Stimulated activated CD8-positive, alpha-beta memory T cell treated with anti-CD3 and anti-CD28 coated beads, Interleukin-7, amount 100 ng/mL, for 1 hour (primary cell): Measurements from ENCODE around the gene DNAJC27.

Source experiments
- DNase-seq, 2 donors: peaks; one replicate each; pipeline ENCODE4 v3.0.0-alpha.2; 2020; ENCODE audit warnings: low read depth in 2 of 2

The DNAJC27 gene

GRCh38 chr2:24970483-24971285, 1.1 kb downstream of the DNAJC27 start:
- DNase-seq: no peak

GRCh38 chr2:24969784-24970183, 2.0 kb downstream of the DNAJC27 start:
- no peak for DNase-seq

- DNase-seq: no peak
Measured at GRCh38 chr2:24961903-24962302, 9.9 kb downstream of the DNAJC27 start.

- DNase-seq: no peak
Measured at GRCh38 chr2:24959761-24960160, 12.0 kb downstream of the DNAJC27 start.

DNA sequence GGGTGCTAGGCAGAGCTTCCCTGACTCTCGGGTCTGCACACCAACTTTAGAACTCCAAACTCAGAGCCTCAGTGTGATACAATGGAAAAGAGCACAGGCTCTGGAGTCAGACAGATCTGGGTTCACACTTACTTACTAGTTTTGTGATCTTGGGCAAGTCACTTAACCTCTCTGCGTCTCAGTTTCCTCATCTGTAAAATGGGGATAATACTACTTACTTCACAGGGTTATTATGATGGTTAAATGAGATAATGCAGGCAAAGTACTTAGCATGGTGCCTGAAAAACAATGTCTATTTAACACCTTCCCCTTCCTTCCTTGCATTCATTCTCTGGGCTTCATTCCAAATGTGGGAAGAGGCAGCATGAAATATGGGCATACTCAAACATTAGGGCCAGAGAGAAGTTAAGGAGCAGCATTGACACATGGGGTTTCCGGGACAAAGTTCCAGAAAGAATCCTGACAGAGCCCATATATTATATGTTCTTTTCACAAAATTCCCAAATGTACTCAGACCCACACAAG, 13.3 kb downstream of the DNAJC27 start:
- no peak for DNase-seq

- DNase-seq: no peak
Measured at GRCh38 chr2:24957976-24958375, 13.8 kb downstream of the DNAJC27 start.

DNA sequence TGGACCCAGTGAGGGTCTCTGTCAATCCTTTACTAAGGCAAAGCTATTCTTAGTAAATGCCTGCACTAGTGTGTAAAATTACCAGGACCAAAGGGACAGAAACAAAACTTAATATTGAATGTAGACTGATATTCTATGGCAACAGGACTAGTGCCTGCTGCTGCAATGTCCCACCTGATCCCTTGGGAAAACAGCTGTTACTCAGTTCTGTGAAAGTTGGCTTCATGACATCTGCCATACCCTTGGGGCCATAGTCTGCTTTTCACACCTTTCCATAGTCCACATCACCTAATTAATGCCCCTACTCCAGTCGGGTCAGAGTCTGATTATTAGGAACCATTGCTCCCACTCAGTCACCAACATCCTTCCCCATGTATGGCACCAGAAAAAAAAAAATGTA, 14.5 kb downstream of the DNAJC27 start:
- DNase-seq: no peak

DNA sequence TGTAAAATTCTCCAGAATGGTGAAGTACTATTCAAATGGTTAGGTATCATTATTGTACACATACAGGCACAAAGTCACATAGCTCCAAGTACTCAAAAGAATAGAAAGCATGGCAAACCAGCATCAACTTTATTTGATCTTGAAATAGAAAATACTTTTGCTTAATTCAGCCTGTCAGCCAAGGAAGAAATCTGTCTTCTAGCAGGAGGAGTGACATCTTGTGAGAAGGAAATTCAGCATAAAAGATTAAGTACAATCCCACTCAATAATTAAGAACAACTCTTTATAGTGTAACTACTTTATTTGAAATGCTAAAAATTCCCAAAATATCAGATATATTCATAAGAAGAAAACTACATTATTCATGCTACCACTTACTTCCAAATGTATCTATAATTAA, 15.8 kb downstream of the DNAJC27 start:
- DNase-seq: no peak

DNA sequence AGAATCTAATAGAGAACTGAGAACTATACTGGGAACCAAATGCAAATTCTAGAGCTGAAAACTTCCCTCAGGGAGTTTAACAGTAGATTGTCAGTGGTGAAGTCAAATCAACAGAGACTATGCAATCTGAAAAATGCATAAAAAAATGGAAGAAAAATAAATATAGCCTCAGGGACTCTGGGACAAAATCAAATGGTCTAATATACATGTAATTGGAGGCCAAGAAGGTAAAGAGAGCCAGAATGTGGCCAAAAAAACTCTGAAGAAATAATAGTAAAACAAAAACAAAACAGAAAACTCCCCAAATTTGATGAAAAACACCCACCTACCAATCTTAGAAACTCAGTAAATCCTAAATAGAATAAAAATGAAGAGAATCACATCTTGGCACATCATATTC, 16.5 kb downstream of the DNAJC27 start:
- no peak for DNase-seq

DNA sequence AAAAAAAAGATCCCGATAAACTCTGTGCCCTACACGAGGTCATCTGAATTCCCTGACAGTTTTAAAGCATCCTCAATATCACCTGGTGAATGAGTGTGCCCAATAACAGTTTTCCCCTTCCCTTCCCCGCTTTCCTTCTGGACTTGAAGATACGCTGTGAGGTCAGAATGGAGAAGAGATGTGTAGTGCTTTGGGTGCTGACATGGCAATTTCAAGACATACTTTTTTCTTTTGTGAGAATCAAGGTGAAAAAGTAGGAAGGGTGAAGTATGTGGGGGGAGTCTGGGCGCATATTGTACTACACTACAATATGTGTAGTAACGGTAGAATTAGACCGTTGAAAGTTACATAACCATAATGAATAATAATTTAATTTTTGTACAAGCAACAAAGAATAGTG, 21.7 kb downstream of the DNAJC27 start:
- no peak for DNase-seq

DNA sequence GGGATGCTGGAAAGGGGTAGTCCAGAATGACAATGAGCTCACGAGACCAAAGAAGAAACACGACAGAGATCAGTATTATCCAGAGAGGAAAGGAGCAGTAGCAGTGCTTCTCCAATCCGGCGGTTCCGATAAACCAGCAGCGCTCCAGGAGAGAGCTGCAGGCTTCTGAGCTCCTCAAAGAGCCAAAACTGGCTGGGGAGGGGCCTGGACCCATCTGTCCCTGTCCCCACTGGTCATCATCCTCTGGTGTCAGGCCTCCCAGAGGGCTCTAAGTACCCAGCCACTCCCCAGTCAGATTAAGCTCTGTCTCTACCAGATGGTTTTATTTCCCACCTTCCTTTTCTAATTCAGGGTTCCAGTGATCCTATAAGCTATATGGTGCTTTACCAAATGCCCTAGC, 23.2 kb downstream of the DNAJC27 start:
- DNase-seq: no peak

DNA sequence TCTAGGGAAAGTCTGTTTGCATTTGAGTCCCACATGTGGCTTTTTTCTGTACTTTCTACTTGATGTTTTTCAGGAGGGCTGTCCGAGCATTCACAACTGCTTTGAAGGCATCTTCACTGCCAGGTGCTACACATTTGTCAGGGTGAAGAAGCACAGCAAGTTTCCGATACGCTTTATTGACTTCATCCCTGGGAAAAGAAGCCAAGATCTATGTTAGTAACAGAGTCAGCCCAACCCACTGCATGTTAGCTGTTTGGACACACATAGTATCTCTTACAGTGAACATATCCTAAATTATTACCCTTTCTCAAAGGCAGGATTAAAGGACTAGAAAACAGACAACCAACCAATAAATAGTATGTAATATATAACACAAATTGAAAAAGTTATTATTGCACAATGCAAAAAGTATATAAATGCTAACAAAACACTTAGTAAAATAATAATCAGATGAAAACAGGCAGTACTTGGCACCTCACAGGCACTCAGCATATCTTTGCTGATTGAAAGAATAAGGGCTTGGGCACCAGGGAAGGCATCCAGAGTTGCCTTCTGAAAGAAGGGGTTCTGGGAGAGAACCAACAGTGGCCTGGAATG, 24.1 kb downstream of the DNAJC27 start:
- DNase-seq: no peak

DNA sequence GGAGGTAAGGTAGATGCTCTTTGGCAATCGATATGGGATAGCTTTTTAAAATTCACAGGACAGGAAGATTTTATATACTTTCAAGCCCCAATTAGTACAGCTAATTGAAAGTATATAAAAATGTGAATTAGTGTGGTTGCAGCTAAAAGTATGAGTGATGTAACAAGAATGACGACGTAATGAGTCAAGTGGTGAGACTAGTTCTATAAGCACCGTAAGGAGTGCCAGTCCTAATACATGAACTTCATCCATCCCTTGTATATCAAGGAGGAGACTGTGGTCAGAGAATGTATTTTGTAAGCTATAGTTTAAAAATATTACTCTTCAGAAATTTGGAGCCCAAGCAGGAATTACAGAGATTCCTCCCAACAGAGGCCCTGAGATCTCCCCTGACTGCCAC, 25.8 kb downstream of the DNAJC27 start:
- no peak for DNase-seq

- DNase-seq: no peak
Measured at GRCh38 chr2:24943427-24944053, 28.2 kb downstream of the DNAJC27 start.

GRCh38 chr2:24939353-24939752, 32.4 kb downstream of the DNAJC27 start:
- DNase-seq: no peak

DNA sequence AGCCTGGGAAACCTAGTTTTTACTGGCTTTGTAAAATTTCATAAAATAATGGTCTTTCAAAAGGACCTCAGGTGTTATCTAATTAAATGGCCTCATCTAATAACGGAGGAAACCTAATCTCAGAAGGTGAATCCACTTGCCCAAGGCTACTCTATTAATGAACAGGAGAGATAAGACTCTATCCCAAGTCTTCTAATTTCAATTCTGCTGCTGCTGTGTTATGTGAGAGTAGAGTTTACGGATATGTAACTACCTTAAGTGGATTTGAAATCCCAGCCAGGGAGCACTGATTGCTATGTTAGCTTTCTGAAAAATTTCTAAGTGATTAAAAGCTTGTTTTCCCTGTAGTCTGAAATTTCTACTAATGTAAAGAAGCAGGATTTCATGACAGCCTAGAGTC, 34.5 kb downstream of the DNAJC27 start:
- DNase-seq: no peak

GRCh38 chr2:24935145-24935544, 36.6 kb downstream of the DNAJC27 start:
- no peak for DNase-seq

DNA sequence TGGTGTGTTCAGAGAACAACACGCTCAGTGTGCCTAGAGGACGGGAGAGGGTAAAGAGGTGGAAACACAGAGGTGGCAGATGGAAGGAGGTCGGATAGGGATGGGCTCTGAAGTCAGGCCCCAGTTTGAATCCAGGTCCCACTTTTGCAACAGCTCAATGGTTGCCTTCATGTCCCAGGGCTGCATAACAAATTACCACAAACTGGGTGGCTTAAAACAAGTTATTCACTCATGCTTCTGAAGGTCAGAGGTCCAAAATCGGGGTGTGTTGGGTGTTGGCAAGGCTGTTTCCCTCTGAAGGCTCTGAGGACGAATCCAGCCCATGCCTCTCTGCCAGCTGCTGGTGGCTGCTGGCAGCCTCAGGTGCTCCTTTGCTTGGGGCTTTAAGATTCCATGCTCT, 39.0 kb downstream of the DNAJC27 start:
- DNase-seq: no peak

- no peak for DNase-seq
Measured at GRCh38 chr2:24930768-24931167, 41.0 kb downstream of the DNAJC27 start.

GRCh38 chr2:24929230-24929629, 42.5 kb downstream of the DNAJC27 start:
- no peak for DNase-seq

DNA sequence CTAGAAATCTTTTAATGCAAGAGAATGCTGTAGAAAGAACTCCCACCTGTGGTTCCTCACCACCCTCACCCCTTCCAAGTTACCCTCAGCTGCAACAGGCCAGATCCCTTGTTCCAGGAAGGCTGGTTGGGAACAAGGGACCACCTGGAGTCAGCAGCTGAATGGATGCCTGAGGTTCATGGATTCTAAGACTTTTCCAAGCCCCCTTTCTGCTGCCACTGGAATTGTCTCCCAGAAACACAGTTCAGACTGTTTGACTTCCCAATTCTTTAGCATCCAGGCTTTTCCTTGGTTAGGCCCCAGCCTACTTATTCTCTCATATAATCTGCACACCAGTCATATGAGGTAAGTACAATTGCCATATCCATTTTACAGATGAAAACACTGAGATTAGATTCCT, 43.7 kb downstream of the DNAJC27 start:
- no peak for DNase-seq

DNA sequence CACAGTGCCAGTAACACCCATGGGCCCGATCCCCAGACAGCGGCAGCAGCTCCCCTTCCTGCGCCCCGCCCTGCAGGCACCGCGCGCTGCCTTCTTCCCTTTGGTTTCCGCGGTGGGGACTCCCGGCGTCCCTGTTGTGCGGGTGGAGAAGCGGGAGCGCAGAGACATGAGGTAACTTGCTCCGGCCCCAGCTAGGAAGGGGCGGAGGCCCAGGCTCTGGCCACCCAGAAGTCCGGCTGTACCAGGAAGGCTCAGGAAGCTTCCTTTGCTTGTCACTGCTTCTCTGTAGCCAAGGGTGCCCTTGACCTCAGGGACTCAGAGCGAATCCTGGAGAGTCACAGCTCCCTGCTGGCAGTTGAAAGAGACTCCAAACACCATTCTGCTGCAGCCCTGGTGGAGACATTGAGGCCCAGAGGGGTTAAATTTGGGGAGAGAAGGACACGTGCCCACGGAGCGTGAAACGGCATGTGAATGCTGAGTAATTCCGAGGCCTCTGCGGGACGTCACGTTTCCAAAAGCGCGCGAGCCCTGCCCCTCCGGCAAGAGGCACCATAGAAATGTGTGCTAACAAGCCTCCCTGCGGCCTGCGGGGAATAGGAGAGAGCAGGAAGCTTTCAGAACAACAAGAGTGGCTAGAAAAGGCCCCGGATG, 45.0 kb downstream of the DNAJC27 start:
- DNase-seq: no peak
